ENCODE measurements around the gene TAF12.

DNA sequence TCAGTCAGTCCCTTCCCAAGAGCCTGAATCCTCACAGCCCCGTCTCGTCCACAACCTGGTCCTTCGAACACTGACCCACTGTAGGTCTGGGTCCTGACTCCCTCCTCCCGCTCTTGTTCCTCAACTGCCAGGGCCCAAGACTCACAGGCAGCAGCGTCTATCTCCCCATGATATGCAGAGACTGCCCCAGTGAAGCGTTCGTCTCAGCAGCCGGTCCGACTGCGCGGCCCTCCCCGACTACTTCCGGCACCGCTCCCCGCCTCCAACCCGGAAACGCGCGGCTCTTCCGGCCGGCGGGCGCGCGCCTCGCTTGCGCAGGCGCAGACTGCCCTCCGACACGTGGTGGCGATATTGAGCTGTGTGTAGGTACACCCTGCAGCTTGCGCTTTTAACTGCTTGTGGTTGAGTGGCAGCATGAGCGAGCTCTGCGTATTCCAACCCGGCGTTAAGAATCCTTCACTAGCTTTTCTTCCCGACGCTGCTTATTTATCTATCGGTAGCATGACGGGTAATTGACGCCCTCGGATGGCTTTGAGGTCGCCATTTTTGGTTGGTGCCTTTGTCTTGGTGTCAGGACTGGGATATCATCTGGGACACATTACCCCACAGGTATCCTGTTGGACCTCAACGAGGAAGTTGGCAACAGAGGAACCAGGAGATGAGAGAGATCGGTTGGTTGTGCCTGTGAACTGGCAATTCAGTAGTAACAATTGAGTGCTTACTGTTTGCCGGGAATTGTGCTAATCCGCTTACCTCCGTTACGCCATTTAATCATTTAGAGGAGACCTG, at the start of gene TAF12:
- no peak for TF ChIP-seq ZNF423 (CRISPR knock-in tag; IDR thresholded peaks at IDR 0.05)
- TF ChIP-seq, protein P1, sequence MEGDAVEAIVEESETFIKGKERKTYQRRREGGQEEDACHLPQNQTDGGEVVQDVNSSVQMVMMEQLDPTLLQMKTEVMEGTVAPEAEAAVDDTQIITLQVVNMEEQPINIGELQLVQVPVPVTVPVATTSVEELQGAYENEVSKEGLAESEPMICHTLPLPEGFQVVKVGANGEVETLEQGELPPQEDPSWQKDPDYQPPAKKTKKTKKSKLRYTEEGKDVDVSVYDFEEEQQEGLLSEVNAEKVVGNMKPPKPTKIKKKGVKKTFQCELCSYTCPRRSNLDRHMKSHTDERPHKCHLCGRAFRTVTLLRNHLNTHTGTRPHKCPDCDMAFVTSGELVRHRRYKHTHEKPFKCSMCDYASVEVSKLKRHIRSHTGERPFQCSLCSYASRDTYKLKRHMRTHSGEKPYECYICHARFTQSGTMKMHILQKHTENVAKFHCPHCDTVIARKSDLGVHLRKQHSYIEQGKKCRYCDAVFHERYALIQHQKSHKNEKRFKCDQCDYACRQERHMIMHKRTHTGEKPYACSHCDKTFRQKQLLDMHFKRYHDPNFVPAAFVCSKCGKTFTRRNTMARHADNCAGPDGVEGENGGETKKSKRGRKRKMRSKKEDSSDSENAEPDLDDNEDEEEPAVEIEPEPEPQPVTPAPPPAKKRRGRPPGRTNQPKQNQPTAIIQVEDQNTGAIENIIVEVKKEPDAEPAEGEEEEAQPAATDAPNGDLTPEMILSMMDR (IDR thresholded peaks at IDR 0.05), result peak; percentile 31; the same call in 1 of the 2 replicates
- TF ChIP-seq, protein P2, sequence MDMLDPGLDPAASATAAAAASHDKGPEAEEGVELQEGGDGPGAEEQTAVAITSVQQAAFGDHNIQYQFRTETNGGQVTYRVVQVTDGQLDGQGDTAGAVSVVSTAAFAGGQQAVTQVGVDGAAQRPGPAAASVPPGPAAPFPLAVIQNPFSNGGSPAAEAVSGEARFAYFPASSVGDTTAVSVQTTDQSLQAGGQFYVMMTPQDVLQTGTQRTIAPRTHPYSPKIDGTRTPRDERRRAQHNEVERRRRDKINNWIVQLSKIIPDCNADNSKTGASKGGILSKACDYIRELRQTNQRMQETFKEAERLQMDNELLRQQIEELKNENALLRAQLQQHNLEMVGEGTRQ (CRISPR knock-in tag; IDR thresholded peaks at IDR 0.05), result no peak; the same call in 1 of the 2 replicates
- TF ChIP-seq, protein P3, sequence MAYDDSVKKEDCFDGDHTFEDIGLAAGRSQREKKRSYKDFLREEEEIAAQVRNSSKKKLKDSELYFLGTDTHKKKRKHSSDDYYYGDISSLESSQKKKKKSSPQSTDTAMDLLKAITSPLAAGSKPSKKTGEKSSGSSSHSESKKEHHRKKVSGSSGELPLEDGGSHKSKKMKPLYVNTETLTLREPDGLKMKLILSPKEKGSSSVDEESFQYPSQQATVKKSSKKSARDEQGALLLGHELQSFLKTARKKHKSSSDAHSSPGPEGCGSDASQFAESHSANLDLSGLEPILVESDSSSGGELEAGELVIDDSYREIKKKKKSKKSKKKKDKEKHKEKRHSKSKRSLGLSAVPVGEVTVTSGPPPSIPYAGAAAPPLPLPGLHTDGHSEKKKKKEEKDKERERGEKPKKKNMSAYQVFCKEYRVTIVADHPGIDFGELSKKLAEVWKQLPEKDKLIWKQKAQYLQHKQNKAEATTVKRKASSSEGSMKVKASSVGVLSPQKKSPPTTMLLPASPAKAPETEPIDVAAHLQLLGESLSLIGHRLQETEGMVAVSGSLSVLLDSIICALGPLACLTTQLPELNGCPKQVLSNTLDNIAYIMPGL (CRISPR knock-in tag; IDR thresholded peaks at IDR 0.05), result peak; percentile 61; the same call in 1 of the 2 replicates
- TF ChIP-seq ETV6 (CRISPR knock-in tag; IDR thresholded peaks at IDR 0.05), result peak; percentile 100
- 0 out of 2 replicates have a peak, but pooled peaks have one; percentile 22 for TF ChIP-seq NFYB (CRISPR knock-in tag; conservative IDR thresholded peaks at IDR 0.05; ENCODE audit: low read depth)
- TF ChIP-seq CREM (CRISPR knock-in tag; IDR thresholded peaks at IDR 0.05), result peak; percentile 57
- TF ChIP-seq, protein P4, sequence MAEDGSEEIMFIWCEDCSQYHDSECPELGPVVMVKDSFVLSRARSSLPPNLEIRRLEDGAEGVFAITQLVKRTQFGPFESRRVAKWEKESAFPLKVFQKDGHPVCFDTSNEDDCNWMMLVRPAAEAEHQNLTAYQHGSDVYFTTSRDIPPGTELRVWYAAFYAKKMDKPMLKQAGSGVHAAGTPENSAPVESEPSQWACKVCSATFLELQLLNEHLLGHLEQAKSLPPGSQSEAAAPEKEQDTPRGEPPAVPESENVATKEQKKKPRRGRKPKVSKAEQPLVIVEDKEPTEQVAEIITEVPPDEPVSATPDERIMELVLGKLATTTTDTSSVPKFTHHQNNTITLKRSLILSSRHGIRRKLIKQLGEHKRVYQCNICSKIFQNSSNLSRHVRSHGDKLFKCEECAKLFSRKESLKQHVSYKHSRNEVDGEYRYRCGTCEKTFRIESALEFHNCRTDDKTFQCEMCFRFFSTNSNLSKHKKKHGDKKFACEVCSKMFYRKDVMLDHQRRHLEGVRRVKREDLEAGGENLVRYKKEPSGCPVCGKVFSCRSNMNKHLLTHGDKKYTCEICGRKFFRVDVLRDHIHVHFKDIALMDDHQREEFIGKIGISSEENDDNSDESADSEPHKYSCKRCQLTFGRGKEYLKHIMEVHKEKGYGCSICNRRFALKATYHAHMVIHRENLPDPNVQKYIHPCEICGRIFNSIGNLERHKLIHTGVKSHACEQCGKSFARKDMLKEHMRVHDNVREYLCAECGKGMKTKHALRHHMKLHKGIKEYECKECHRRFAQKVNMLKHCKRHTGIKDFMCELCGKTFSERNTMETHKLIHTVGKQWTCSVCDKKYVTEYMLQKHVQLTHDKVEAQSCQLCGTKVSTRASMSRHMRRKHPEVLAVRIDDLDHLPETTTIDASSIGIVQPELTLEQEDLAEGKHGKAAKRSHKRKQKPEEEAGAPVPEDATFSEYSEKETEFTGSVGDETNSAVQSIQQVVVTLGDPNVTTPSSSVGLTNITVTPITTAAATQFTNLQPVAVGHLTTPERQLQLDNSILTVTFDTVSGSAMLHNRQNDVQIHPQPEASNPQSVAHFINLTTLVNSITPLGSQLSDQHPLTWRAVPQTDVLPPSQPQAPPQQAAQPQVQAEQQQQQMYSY (CRISPR knock-in tag; IDR thresholded peaks at IDR 0.05), result no peak
- TF ChIP-seq, protein P5, sequence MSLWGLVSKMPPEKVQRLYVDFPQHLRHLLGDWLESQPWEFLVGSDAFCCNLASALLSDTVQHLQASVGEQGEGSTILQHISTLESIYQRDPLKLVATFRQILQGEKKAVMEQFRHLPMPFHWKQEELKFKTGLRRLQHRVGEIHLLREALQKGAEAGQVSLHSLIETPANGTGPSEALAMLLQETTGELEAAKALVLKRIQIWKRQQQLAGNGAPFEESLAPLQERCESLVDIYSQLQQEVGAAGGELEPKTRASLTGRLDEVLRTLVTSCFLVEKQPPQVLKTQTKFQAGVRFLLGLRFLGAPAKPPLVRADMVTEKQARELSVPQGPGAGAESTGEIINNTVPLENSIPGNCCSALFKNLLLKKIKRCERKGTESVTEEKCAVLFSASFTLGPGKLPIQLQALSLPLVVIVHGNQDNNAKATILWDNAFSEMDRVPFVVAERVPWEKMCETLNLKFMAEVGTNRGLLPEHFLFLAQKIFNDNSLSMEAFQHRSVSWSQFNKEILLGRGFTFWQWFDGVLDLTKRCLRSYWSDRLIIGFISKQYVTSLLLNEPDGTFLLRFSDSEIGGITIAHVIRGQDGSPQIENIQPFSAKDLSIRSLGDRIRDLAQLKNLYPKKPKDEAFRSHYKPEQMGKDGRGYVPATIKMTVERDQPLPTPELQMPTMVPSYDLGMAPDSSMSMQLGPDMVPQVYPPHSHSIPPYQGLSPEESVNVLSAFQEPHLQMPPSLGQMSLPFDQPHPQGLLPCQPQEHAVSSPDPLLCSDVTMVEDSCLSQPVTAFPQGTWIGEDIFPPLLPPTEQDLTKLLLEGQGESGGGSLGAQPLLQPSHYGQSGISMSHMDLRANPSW (CRISPR knock-in tag; conservative IDR thresholded peaks at IDR 0.05; ENCODE audit: low read depth), result no peak
- TF ChIP-seq ZNF263 (CRISPR knock-in tag; IDR thresholded peaks at IDR 0.05; ENCODE audit: low read depth), result no peak
- TF ChIP-seq ELF4 (CRISPR knock-in tag; IDR thresholded peaks at IDR 0.05; ENCODE audit: low read depth), result no peak
- TF ChIP-seq TP53 (CRISPR knock-in tag; IDR thresholded peaks at IDR 0.05), result no peak
- 0 out of 2 replicates have a peak, but pooled peaks have one; percentile 49 for TF ChIP-seq ESRRA (CRISPR knock-in tag; IDR thresholded peaks at IDR 0.05; ENCODE audit: borderline replicate concordance)
- TF ChIP-seq SP1 (CRISPR knock-in tag; conservative IDR thresholded peaks at IDR 0.05), result peak; percentile 89
